Gastroesophageal sphincter (tissue), 4 donors: Measurements from ENCODE around the gene TRPC3. TPM values are rescaled to one million over a fixed set of nuclear protein-coding genes. Genes with fewer than 3 reads are reported as not detected.

Experiments
- ATAC-seq: fragments of 150-250 bp; one replicate; pipeline ENCODE4 v1.9.1; 2016; ENCODE audit warnings: mild to moderate bottlenecking, moderate library complexity
- H3K27ac ChIP-seq, 4 donors: fragments of 200-600 bp; sonication (generic) in 3 of 4; 1 replicate in 3 of 4; 2 replicates in 1 of 4; pipeline ENCODE4 v1.5.1; 2016 to 2019
- H3K27me3 ChIP-seq: fragments of 200-600 bp; sonication (generic); one replicate; pipeline ENCODE4 v1.5.1; 2019
- H3K36me3 ChIP-seq, 2 donors: fragments of 200-600 bp; sonication (generic); one replicate each; pipeline ENCODE4 v1.5.1; 2019; ENCODE audit warnings: control low read depth in 1 of 2
- H3K4me1 ChIP-seq, 3 donors: fragments of 200-600 bp; sonication (generic); 1 replicate in 2 of 3; 2 replicates in 1 of 3; pipeline ENCODE4 v1.5.1; 2016 to 2019; ENCODE audit warnings: control low read depth in 2 of 3
- H3K4me3 ChIP-seq, 2 donors: fragments of 200-600 bp; sonication (generic); one replicate each; pipeline ENCODE4 v1.5.1; 2019; ENCODE audit warnings: mild to moderate bottlenecking in 1 of 2, moderate library complexity in 1 of 2
- H3K9me3 ChIP-seq, 3 donors: fragments of 200-600 bp; sonication (generic); one replicate each; pipeline ENCODE4 v1.5.1; 2017 to 2019; ENCODE audit warnings: control low read depth in 2 of 3
- CTCF ChIP-seq, 4 experiments: fragments of 200-600 bp in 2 of 4; fragments of 450-650 bp in 2 of 4; sonication (generic) in 1 of 4; IDR thresholded peaks; one replicate each; pipeline ENCODE4 v1.5.1; 2017 to 2019; ENCODE audit warnings: antibody characterized with exemption in 4 of 4, mild to moderate bottlenecking in 2 of 4, moderate library complexity in 2 of 4
- EP300 ChIP-seq: sonication (generic); formaldehyde crosslinking; IDR thresholded peaks from one replicate; pipeline ENCODE4 v1.6.1; 2017; ENCODE audit warnings: antibody characterized with exemption, mild to moderate bottlenecking
- POLR2A ChIP-seq, 2 donors: fragments of 450-650 bp; IDR thresholded peaks; one replicate each; pipeline ENCODE4 v1.6.1; 2017; ENCODE audit warnings: antibody characterized with exemption in 2 of 2, mild to moderate bottlenecking in 2 of 2, moderate library complexity in 1 of 2
- POLR2AphosphoS5 ChIP-seq: sonication (generic); formaldehyde crosslinking; IDR thresholded peaks from one replicate; pipeline ENCODE4 v1.6.1; 2017; ENCODE audit warnings: antibody characterized with exemption
- WGBS, 2 donors: methylation state at CpG; one replicate each; pipeline ENCODE4 v1.1.5; 2018; ENCODE audit warnings: low coverage in 1 of 2; 5-methylcytosine and 5-hydroxymethylcytosine counted together
- total RNA-seq, 4 donors: library from RNA; depleted of rRNA; stranded (reverse); fragments of >200 nt; gene quantifications; one replicate each; pipeline ENCODE4 v1.1.0, GENCODE V29; 2016

The TRPC3 gene
- total RNA-seq, 4 donors from 2014 or later = 0.50 to 8.9 (median 3.3) TPM

- WGBS, 2 donors = 100% methylated on average over 1 of the region's 1 CpG
- Histone ChIP-seq H3K27ac (no peak overlapping the region), H3K36me3 (no peaks in the 10 kb centered on the region), H3K4me3 (no peak overlapping the region), H3K27me3 (no peaks in the 10 kb centered on the region), H3K9me3 (no peaks in the 10 kb centered on the region), H3K4me1 (no peaks in the 10 kb centered on the region)
- TF ChIP-seq CTCF (IDR thresholded peaks at IDR 0.05) (no peak), EP300 (no peak), POLR2AphosphoS5 (no peak), POLR2A (IDR thresholded peaks at IDR 0.05) (no peak)
- no peak for ATAC-seq
Observed at GRCh38 chr4:121888134-121888533, 63.7 kb downstream of the TRPC3 start.

- ATAC-seq = no peak
- TF ChIP-seq EP300 (no peak), CTCF (IDR thresholded peaks at IDR 0.05) (no peak), POLR2AphosphoS5 (no peak), POLR2A (IDR thresholded peaks at IDR 0.05) (no peak)
- Histone ChIP-seq H3K4me1 (no peaks in the 10 kb centered on the region), H3K9me3 (no peaks in the 10 kb centered on the region), H3K27ac (no peak overlapping the region), H3K4me3 (no peak overlapping the region), H3K27me3 (no peaks in the 10 kb centered on the region), H3K36me3 (no peaks in the 10 kb centered on the region)
- 91% methylated on average over 2 of the region's 2 CpGs for WGBS, 2 donors
Observed at GRCh38 chr4:121885115-121885514, 66.7 kb downstream of the TRPC3 start.

- Histone ChIP-seq H3K4me1 (no peaks in the 10 kb centered on the region), H3K36me3 (no peaks in the 10 kb centered on the region), H3K27me3 (peaks cover 5% of the 10 kb centered on the region), H3K9me3 (no peaks in the 10 kb centered on the region), H3K4me3 (no peak overlapping the region), H3K27ac (no peak overlapping the region)
- no peak for ATAC-seq
- TF ChIP-seq CTCF (IDR thresholded peaks at IDR 0.05) = no peak
- no peak for TF ChIP-seq POLR2A (IDR thresholded peaks at IDR 0.05)
- no peak for TF ChIP-seq POLR2AphosphoS5
- no peak for TF ChIP-seq EP300
- 75 to 78% methylated on average over 3 of the region's 3 CpGs for WGBS, 2 donors
Observed at GRCh38 chr4:121881158-121881557, 70.7 kb downstream of the TRPC3 start.

- no peak for ATAC-seq
- H3K27me3 ChIP-seq = peaks cover 8% of the 10 kb centered on the region
Observed at GRCh38 chr4:121879135-121879534, 72.7 kb downstream of the TRPC3 start.

More at GRCh38 chr4:121879135-121879534, 72.7 kb downstream of the TRPC3 start:
- Histone ChIP-seq H3K4me1 (no peaks in the 10 kb centered on the region), H3K27ac (no peak overlapping the region), H3K36me3 (no peaks in the 10 kb centered on the region), H3K4me3 (no peak overlapping the region), H3K9me3 (no peaks in the 10 kb centered on the region)
- TF ChIP-seq CTCF (IDR thresholded peaks at IDR 0.05) = no peak
- TF ChIP-seq EP300 = no peak
- TF ChIP-seq POLR2A (IDR thresholded peaks at IDR 0.05) = no peak
- TF ChIP-seq POLR2AphosphoS5 = no peak
